Endothelial cell of umbilical vein (primary cell): Measurements from ENCODE around the gene UHMK1. TPM values are rescaled to one million over a fixed set of nuclear protein-coding genes. Genes with fewer than 3 reads are reported as not detected.

Source experiments
- BruUV-seq: library from RNA; stranded (reverse); fragments of 400-500 nt; replicated peaks from 2 replicates; lab custom pipeline; 2021; lab: Mats Ljungman, UMichigan
- CTCF ChIA-PET: fragments of 300-600, 350-600 bp; sonication (Branson Sonifier 250); formaldehyde crosslinking; loops from one replicate; lab custom pipeline; 2021; ENCODE audit warnings: antibody characterized with exemption, inconsistent platforms; lab: Charles Lee
- POLR2A ChIA-PET: fragments of 300-600, 350-600 bp; sonication (Branson Sonifier 250); formaldehyde crosslinking; loops from one replicate; lab custom pipeline; 2021; ENCODE audit warnings: antibody characterized with exemption, inconsistent platforms; lab: Charles Lee
- DNase-seq: peaks from one replicate; pipeline ENCODE4 v3.0.0-alpha.2; 2011; ENCODE audit warnings: low read depth, low spot score
- FAIRE-seq: peaks from 2 replicates; lab custom pipeline; 2011; peaks lifted over from hg19 to GRCh38; lab: Jason Lieb, UNC
- H2AFZ ChIP-seq: 2 replicates; pipeline ENCODE4 v1.6.0; 2012; ENCODE audit warnings: low read depth, low read length, control low read depth, inconsistent platforms
- H3K27ac ChIP-seq: 2 replicates; pipeline ENCODE4 v1.5.1; 2011; ENCODE audit warnings: low read depth, mild to moderate bottlenecking, control low read depth, low read length, moderate library complexity; ENCODE audit not compliant: insufficient read depth
- H3K27me3 ChIP-seq, 2 experiments: 2 replicates each; pipeline versions ENCODE4 v1.6.0 to v1.6.1; 2011; ENCODE audit warnings: low read length in 2 of 2, mixed read lengths in 1 of 2; ENCODE audit not compliant: control insufficient read depth in 2 of 2, insufficient read depth in 2 of 2
- H3K36me3 ChIP-seq, 2 experiments: 2 replicates in 1 of 2; 3 replicates in 1 of 2; pipeline ENCODE4 v1.5.1; 2011; ENCODE audit warnings: low read length in 2 of 2, mild to moderate bottlenecking in 1 of 2, moderate library complexity in 1 of 2; ENCODE audit not compliant: control insufficient read depth in 2 of 2, insufficient read depth in 2 of 2; ENCODE audit errors: extremely low read depth in 1 of 2
- H3K4me1 ChIP-seq: 3 replicates; pipeline ENCODE4 v1.5.1; 2011; ENCODE audit warnings: mild to moderate bottlenecking, low read length; ENCODE audit not compliant: control insufficient read depth, insufficient read depth; ENCODE audit errors: extremely low read depth
- H3K4me2 ChIP-seq: 2 replicates; pipeline ENCODE4 v1.6.1; 2011; ENCODE audit warnings: low read length, control low read depth, mixed read lengths; ENCODE audit not compliant: insufficient read depth
- H3K4me3 ChIP-seq, 3 experiments: fragments of 200-600 bp in 1 of 3; sonication (generic), shearing (Covaris generic) in 1 of 3; replicated peaks in 1 of 3; 2 replicates each; pipeline ENCODE4 v1.5.1; 2011 to 2016; ENCODE audit warnings: control low read depth in 3 of 3, low read length in 3 of 3, mild to moderate bottlenecking in 2 of 3, inconsistent platforms in 1 of 3, low read depth in 1 of 3, moderate library complexity in 1 of 3; ENCODE audit not compliant: insufficient read depth in 1 of 3
- H3K79me2 ChIP-seq: 2 replicates; pipeline ENCODE4 v1.6.0; 2012; ENCODE audit warnings: low read length, inconsistent platforms; ENCODE audit not compliant: control insufficient read depth, insufficient read depth
- H3K9ac ChIP-seq: replicated peaks from 2 replicates; pipeline ENCODE3; 2011; ENCODE audit warnings: low read length, control low read depth; ENCODE audit not compliant: insufficient read depth; ENCODE audit errors: extremely low read depth
- H3K9me1 ChIP-seq: replicated peaks from 3 replicates; pipeline ENCODE4 v1.6.0; 2011; ENCODE audit warnings: mild to moderate bottlenecking, low read length; ENCODE audit not compliant: control insufficient read depth, insufficient read depth; ENCODE audit errors: extremely low read depth
- H3K9me3 ChIP-seq: replicated peaks from 2 replicates; pipeline ENCODE4 v1.5.1; 2012; ENCODE audit warnings: low read length, inconsistent platforms; ENCODE audit not compliant: control insufficient read depth, insufficient read depth
- H4K20me1 ChIP-seq: replicated peaks from 2 replicates; pipeline ENCODE3; 2011; ENCODE audit warnings: mild to moderate bottlenecking, low read length; ENCODE audit not compliant: control insufficient read depth, insufficient read depth; ENCODE audit errors: extremely low read depth
- CTCF ChIP-seq, 2 donors: IDR thresholded peaks; 1 replicate in 1 of 2; 2 replicates in 1 of 2; pipeline ENCODE4 v1.5.1; 2011; ENCODE audit warnings: low read length in 2 of 2, mild to moderate bottlenecking in 2 of 2, moderate library complexity in 2 of 2, control low read depth in 1 of 2, inconsistent platforms in 1 of 2, low read depth in 1 of 2; ENCODE audit not compliant: insufficient read depth in 1 of 2; ENCODE audit errors: extremely low read depth in 1 of 2
- EZH2 ChIP-seq: IDR thresholded peaks from 2 replicates; pipeline ENCODE4 v1.6.1; 2012; ENCODE audit warnings: borderline replicate concordance, low read depth, mild to moderate bottlenecking, moderate library complexity, low read length, inconsistent platforms; ENCODE audit not compliant: severe bottlenecking
- GATA2 ChIP-seq: IDR thresholded peaks from 2 replicates; pipeline ENCODE4 v1.7.0; 2011; ENCODE audit warnings: low read depth, mild to moderate bottlenecking, moderate library complexity, mixed read lengths, low read length; ENCODE audit not compliant: insufficient read length, insufficient read depth
- MAX ChIP-seq: IDR thresholded peaks from 2 replicates; pipeline ENCODE4 v1.6.1; 2011; ENCODE audit not compliant: insufficient read depth, insufficient read length
- MYC ChIP-seq: IDR thresholded peaks from one replicate; pipeline ENCODE4 v1.6.1; 2011; ENCODE audit warnings: mild to moderate bottlenecking, low read depth, low read length
- POLR2A ChIP-seq: IDR thresholded peaks from 2 replicates; pipeline ENCODE4 v1.6.1; 2012; ENCODE audit warnings: low read depth, mild to moderate bottlenecking, control low read depth, low read length
- POLR2AphosphoS5 ChIP-seq: IDR thresholded peaks from 2 replicates; pipeline ENCODE4 v1.6.1; 2012; ENCODE audit warnings: low read depth, mild to moderate bottlenecking, control low read depth, low read length, moderate library complexity; ENCODE audit not compliant: insufficient read depth
- dilution Hi-C: fragments of 300-500 bp; cut with MboI; formaldehyde crosslinking; loops from one replicate; pipeline ENCODE4 v1.15.0; 2019; ENCODE audit warnings: low sequenced_read_pairs; ENCODE audit not compliant: extremely low pct_ligation_motif_present
- intact Hi-C: fragments of 100-400 bp; cut with micrococcal nuclease; formaldehyde crosslinking; loops from one replicate; pipeline ENCODE4 v1.10.0; 2022
- polyA plus RNA-seq, 4 experiments: library from polyadenylated mRNA; depleted of rRNA in 3 of 4; stranded (reverse) in 3 of 4; unstranded in 1 of 4; fragments of >200 nt; gene quantifications; 2 replicates each; pipeline versions ENCODE4 v1.2.1 to v1.2.3, GENCODE V29; 2011 to 2012; ENCODE audit warnings: missing spikeins in 1 of 4
- total RNA-seq: library from RNA; stranded (reverse); gene quantifications from 2 replicates; pipeline ENCODE4 v1.2.3, GENCODE V29; 2021

UHMK1 gene
- total and polyA plus RNA-seq, 2 donors (not counting 3 experiments of a cell fraction or from before 2014, with no cell fraction given) = 9.2 to 35.0 TPM

- TF ChIP-seq MAX = no peak
- TF ChIP-seq POLR2A = no peak
- TF ChIP-seq GATA2 = no peak
- no peak for TF ChIP-seq CTCF (IDR thresholded peaks at IDR 0.05; ENCODE audit: extremely low read depth in 1 of 2, insufficient read depth in 1 of 2, low read depth in 1 of 2, low read length in 2 of 2)
- TF ChIP-seq EZH2 = no peak
- TF ChIP-seq MYC = no peak
- no peak for TF ChIP-seq POLR2AphosphoS5
- H3K27ac ChIP-seq = no peak overlapping the region
- POLR2A ChIA-PET = no interaction called here
- H3K4me1 ChIP-seq = peaks cover 14% of the 10 kb centered on the region
- CTCF ChIA-PET = no interaction called here
- dilution Hi-C loops = no loop called here
- no TSS peak for BruUV-seq
- H3K4me3 ChIP-seq = no peak overlapping the region
- peaks cover 8 to 20% of the 10 kb centered on the region in 2 experiments for H3K36me3 ChIP-seq
- intact Hi-C loops = no loop called here
- H3K79me2 ChIP-seq = peaks cover 53% of the 10 kb centered on the region
- no peaks in the 10 kb centered on the region for H3K9me1 ChIP-seq
- H3K9ac ChIP-seq = no peak overlapping the region
- no peaks in the 10 kb centered on the region for H4K20me1 ChIP-seq
- FAIRE-seq (no peak), DNase-seq (no peak)
- H2AFZ ChIP-seq = no peak overlapping the region
- no peaks in the 10 kb centered on the region for H3K27me3 ChIP-seq
- no peak overlapping the region for H3K4me2 ChIP-seq
- no peaks in the 10 kb centered on the region for H3K9me3 ChIP-seq
Observed at GRCh38 chr1:162500805-162501204, 3.2 kb downstream of the UHMK1 start.
